Measurements from ENCODE around the gene C11orf98. TPM values are rescaled to one million over a fixed set of nuclear protein-coding genes. Genes with fewer than 3 reads are reported as not detected.

Gene C11orf98
- total and polyA plus RNA-seq, 2 donors (not counting 3 experiments of a cell fraction or from before 2014, with no cell fraction given) = 39.5 to 61.0 TPM

DNA sequence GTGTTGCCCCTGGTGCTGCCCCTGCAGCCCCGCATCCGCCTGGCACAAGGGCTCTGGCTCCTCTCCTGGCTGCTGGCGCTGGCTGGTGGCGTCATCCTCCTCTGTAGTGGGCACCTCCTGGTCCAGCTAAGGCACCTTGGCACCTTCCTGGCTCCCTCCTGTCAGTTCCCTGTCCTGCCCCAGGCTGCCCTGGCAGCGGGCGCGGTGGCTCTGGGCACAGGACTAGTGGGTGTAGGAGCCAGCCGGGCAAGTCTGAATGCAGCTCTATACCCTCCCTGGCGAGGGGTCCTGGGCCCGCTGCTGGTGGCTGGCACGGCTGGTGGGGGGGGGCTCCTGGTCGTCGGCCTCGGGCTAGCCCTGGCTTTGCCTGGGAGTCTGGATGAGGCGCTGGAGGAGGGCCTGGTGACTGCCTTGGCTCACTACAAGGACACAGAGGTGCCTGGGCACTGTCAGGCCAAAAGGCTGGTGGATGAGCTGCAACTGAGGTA lies 51.7 kb downstream of the C11orf98 start:
- no peak overlapping the region for H3K4me2 ChIP-seq (ENCODE audit: insufficient read depth, low read length)
- TF ChIP-seq GATA2 (IDR thresholded peaks at IDR 0.05; ENCODE audit: insufficient read depth, insufficient read length, low read depth, low read length) (no peak), JUN (IDR thresholded peaks at IDR 0.05; ENCODE audit: borderline replicate concordance, insufficient read depth, insufficient read length, low read depth) (no peak), FOS (IDR thresholded peaks at IDR 0.05; ENCODE audit: borderline replicate concordance, insufficient read depth, low read length) (no peak), POLR2AphosphoS5 (IDR thresholded peaks at IDR 0.05; ENCODE audit: insufficient read depth, low read depth, low read length) (no peak), MYC (IDR thresholded peaks at IDR 0.05; ENCODE audit: low read depth, low read length) (no peak), EZH2 (IDR thresholded peaks at IDR 0.05; ENCODE audit: borderline replicate concordance, low read depth, low read length, severe bottlenecking) (no peak), POLR2A (IDR thresholded peaks at IDR 0.05; ENCODE audit: low read depth, low read length) (no peak)
- TF ChIP-seq, protein P1, sequence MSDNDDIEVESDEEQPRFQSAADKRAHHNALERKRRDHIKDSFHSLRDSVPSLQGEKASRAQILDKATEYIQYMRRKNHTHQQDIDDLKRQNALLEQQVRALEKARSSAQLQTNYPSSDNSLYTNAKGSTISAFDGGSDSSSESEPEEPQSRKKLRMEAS (IDR thresholded peaks at IDR 0.05; ENCODE audit: insufficient read depth, insufficient read length) = no peak
- TF ChIP-seq, protein P2, sequence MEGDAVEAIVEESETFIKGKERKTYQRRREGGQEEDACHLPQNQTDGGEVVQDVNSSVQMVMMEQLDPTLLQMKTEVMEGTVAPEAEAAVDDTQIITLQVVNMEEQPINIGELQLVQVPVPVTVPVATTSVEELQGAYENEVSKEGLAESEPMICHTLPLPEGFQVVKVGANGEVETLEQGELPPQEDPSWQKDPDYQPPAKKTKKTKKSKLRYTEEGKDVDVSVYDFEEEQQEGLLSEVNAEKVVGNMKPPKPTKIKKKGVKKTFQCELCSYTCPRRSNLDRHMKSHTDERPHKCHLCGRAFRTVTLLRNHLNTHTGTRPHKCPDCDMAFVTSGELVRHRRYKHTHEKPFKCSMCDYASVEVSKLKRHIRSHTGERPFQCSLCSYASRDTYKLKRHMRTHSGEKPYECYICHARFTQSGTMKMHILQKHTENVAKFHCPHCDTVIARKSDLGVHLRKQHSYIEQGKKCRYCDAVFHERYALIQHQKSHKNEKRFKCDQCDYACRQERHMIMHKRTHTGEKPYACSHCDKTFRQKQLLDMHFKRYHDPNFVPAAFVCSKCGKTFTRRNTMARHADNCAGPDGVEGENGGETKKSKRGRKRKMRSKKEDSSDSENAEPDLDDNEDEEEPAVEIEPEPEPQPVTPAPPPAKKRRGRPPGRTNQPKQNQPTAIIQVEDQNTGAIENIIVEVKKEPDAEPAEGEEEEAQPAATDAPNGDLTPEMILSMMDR (IDR thresholded peaks at IDR 0.05; ENCODE audit: extremely low read depth in 1 of 2, insufficient read depth in 1 of 2, low read depth in 1 of 2, low read length in 2 of 2) = no peak
- peak overlapping the region; percentile 26 for H2AFZ ChIP-seq (ENCODE audit: low read depth, low read length)
- no TSS peak for BruUV-seq (replicated peaks)
- no peaks in the 10 kb centered on the region for H4K20me1 ChIP-seq (replicated peaks; ENCODE audit: control insufficient read depth, extremely low read depth, insufficient read depth, low read length)
- peaks cover 0 to 10% of the 10 kb centered on the region in 2 experiments for H3K36me3 ChIP-seq (ENCODE audit: control insufficient read depth in 2 of 2, extremely low read depth in 1 of 2, insufficient read depth in 2 of 2, low read length in 2 of 2)
- no peak overlapping the region for H3K4me3 ChIP-seq (replicated peaks in 1 of 3; ENCODE audit: insufficient read depth in 1 of 3, low read depth in 1 of 3, low read length in 3 of 3)
- peaks cover 14% of the 10 kb centered on the region for H3K79me2 ChIP-seq (ENCODE audit: control insufficient read depth, insufficient read depth, low read length)
- H3K9me1 ChIP-seq (replicated peaks; ENCODE audit: control insufficient read depth, extremely low read depth, insufficient read depth, low read length) = no peaks in the 10 kb centered on the region
- peaks cover 22% of the 10 kb centered on the region for H3K4me1 ChIP-seq (ENCODE audit: control insufficient read depth, extremely low read depth, insufficient read depth, low read length)
- ChIA-PET POLR2A (no interaction called here), CTCF (interaction anchor here (0.5 to 5.7 kb wide), 5 partner anchors 8 to 219 kb away, joined by 3 to 48 read pairs (median 4); partner anchors contain the start of genes B3GAT3 and TUT1)
- no peaks in the 10 kb centered on the region for H3K27me3 ChIP-seq (ENCODE audit: control insufficient read depth in 2 of 2, insufficient read depth in 2 of 2, low read length in 2 of 2)
- H3K9ac ChIP-seq (replicated peaks; ENCODE audit: extremely low read depth, insufficient read depth, low read length) = peak overlapping the region; percentile 19
- H3K9me3 ChIP-seq (replicated peaks; ENCODE audit: control insufficient read depth, insufficient read depth, low read length) = no peaks in the 10 kb centered on the region
- peak overlapping the region; percentile 3 for H3K27ac ChIP-seq (ENCODE audit: insufficient read depth, low read depth, low read length)
- dilution Hi-C loops (cut with MboI; ENCODE audit: extremely low pct_ligation_motif_present, low sequenced_read_pairs) = no loop called here
- DNase-seq (ENCODE audit: low read depth, low spot score) = no peak
- intact Hi-C loops (cut with micrococcal nuclease) = loop anchor here (5.0 kb wide), 1 partner anchor 216 kb away; no protein-coding TSS in a partner anchor
- no peak for FAIRE-seq

Small RNA genes lying within 50 kb of the gene (small RNA-seq; reads per million reads assigned to genes)
- gene SNORA57 (ENCODE audit: insufficient read depth, insufficient read length, low read depth, low replicate concordance) = not detected

Other genes starting within 250 kb of the C11orf98 start
- gene SCGB1A1, start 246.2 kb downstream of the C11orf98 start, total RNA-seq = not detected in 2 replicates
- not detected in 2 replicates for gene SCGB1A1, start 246.2 kb downstream of the C11orf98 start, polyA plus RNA-seq
- 381 and 436 TPM in 2 replicates for gene AHNAK, start 118.4 kb downstream of the C11orf98 start, total RNA-seq
- gene AHNAK, start 118.4 kb downstream of the C11orf98 start, polyA plus RNA-seq = 25.1 and 35.2 TPM in 2 replicates
- 1,341 and 1,345 TPM in 2 replicates for gene EEF1G, start 91.3 kb downstream of the C11orf98 start, total RNA-seq
- 1,723 and 2,133 TPM in 2 replicates for gene EEF1G, start 91.3 kb downstream of the C11orf98 start, polyA plus RNA-seq
- gene TUT1, start 73.7 kb downstream of the C11orf98 start, total RNA-seq = 16.9 and 17.8 TPM in 2 replicates
- gene TUT1, start 73.7 kb downstream of the C11orf98 start, polyA plus RNA-seq = 11.5 and 12.7 TPM in 2 replicates
- gene MTA2, start 63.3 kb downstream of the C11orf98 start, total RNA-seq = 166 and 176 TPM in 2 replicates
- gene MTA2, start 63.3 kb downstream of the C11orf98 start, polyA plus RNA-seq = 30.2 and 40.4 TPM in 2 replicates
- gene EML3, start 52.4 kb downstream of the C11orf98 start, total RNA-seq = 101 and 110 TPM in 2 replicates
- 75.7 and 78.3 TPM in 2 replicates for gene EML3, start 52.4 kb downstream of the C11orf98 start, polyA plus RNA-seq
- gene ROM1, start 52.0 kb downstream of the C11orf98 start, total RNA-seq = 8.2 and 8.8 TPM in 2 replicates
- gene ROM1, start 52.0 kb downstream of the C11orf98 start, polyA plus RNA-seq = 4.8 and 5.3 TPM in 2 replicates
- 31.6 and 35.0 TPM in 2 replicates for gene B3GAT3, start 43.2 kb downstream of the C11orf98 start, total RNA-seq
- 37.2 and 48.0 TPM in 2 replicates for gene B3GAT3, start 43.2 kb downstream of the C11orf98 start, polyA plus RNA-seq
- gene GANAB, start 18.6 kb downstream of the C11orf98 start, total RNA-seq = 357 and 389 TPM in 2 replicates
- gene GANAB, start 18.6 kb downstream of the C11orf98 start, polyA plus RNA-seq = 433 and 455 TPM in 2 replicates
- 21.7 and 22.8 TPM in 2 replicates for gene INTS5, start 11.9 kb downstream of the C11orf98 start, total RNA-seq
- gene INTS5, start 11.9 kb downstream of the C11orf98 start, polyA plus RNA-seq = 20.3 and 20.9 TPM in 2 replicates
- gene CSKMT, start 102 bp upstream of the C11orf98 start, total RNA-seq = 28.4 and 38.1 TPM in 2 replicates
- 7.8 and 7.9 TPM in 2 replicates for gene CSKMT, start 102 bp upstream of the C11orf98 start, polyA plus RNA-seq
- gene UQCC3, start 6.5 kb upstream of the C11orf98 start, total RNA-seq = 8.6 and 9.0 TPM in 2 replicates
- gene UQCC3, start 6.5 kb upstream of the C11orf98 start, polyA plus RNA-seq = 15.3 and 15.5 TPM in 2 replicates
- 7.5 and 10.5 TPM in 2 replicates for gene LBHD1, start 7.1 kb upstream of the C11orf98 start, total RNA-seq
- gene LBHD1, start 7.1 kb upstream of the C11orf98 start, polyA plus RNA-seq = 3.5 and 3.8 TPM in 2 replicates
- gene UBXN1, start 13.9 kb upstream of the C11orf98 start, total RNA-seq = 112 and 113 TPM in 2 replicates
- 105 and 114 TPM in 2 replicates for gene UBXN1, start 13.9 kb upstream of the C11orf98 start, polyA plus RNA-seq
- 0.20 and 0.37 TPM in 2 replicates for gene LRRN4CL, start 24.3 kb upstream of the C11orf98 start, total RNA-seq
- gene LRRN4CL, start 24.3 kb upstream of the C11orf98 start, polyA plus RNA-seq = 0.03 TPM in 1 of 2 replicates, not detected in the other
- 31.1 and 31.3 TPM in 2 replicates for gene BSCL2, start 42.2 kb upstream of the C11orf98 start, total RNA-seq
- 94.8 and 126 TPM in 2 replicates for gene BSCL2, start 42.2 kb upstream of the C11orf98 start, polyA plus RNA-seq
- not detected in 2 replicates for gene GNG3, start 42.5 kb upstream of the C11orf98 start, total RNA-seq
- not detected in 2 replicates for gene GNG3, start 42.5 kb upstream of the C11orf98 start, polyA plus RNA-seq
- 53.4 and 56.2 TPM in 2 replicates for gene HNRNPUL2, start 62.2 kb upstream of the C11orf98 start, total RNA-seq
- gene HNRNPUL2, start 62.2 kb upstream of the C11orf98 start, polyA plus RNA-seq = 14.1 and 18.3 TPM in 2 replicates
- 31.6 and 43.5 TPM in 2 replicates for gene TTC9C, start 63.3 kb upstream of the C11orf98 start, total RNA-seq
- 20.6 and 27.4 TPM in 2 replicates for gene TTC9C, start 63.3 kb upstream of the C11orf98 start, polyA plus RNA-seq
- gene ZBTB3, start 89.0 kb upstream of the C11orf98 start, total RNA-seq = 6.9 and 8.1 TPM in 2 replicates
- 3.7 and 4.1 TPM in 2 replicates for gene ZBTB3, start 89.0 kb upstream of the C11orf98 start, polyA plus RNA-seq
- gene POLR2G, start 96.4 kb upstream of the C11orf98 start, total RNA-seq = 94.3 and 96.2 TPM in 2 replicates
- 258 and 266 TPM in 2 replicates for gene POLR2G, start 96.4 kb upstream of the C11orf98 start, polyA plus RNA-seq
- gene TAF6L, start 106.2 kb upstream of the C11orf98 start, total RNA-seq = 28.9 and 30.4 TPM in 2 replicates
- 28.6 and 33.3 TPM in 2 replicates for gene TAF6L, start 106.2 kb upstream of the C11orf98 start, polyA plus RNA-seq
- gene TMEM179B, start 122.2 kb upstream of the C11orf98 start, total RNA-seq = 27.6 and 27.8 TPM in 2 replicates
- gene TMEM179B, start 122.2 kb upstream of the C11orf98 start, polyA plus RNA-seq = 102 and 123 TPM in 2 replicates
- 11.8 and 12.7 TPM in 2 replicates for gene TMEM223, start 126.8 kb upstream of the C11orf98 start, total RNA-seq
- gene TMEM223, start 126.8 kb upstream of the C11orf98 start, polyA plus RNA-seq = 26.7 and 31.8 TPM in 2 replicates
- gene NXF1, start 140.2 kb upstream of the C11orf98 start, total RNA-seq = 71.4 and 74.4 TPM in 2 replicates
- gene NXF1, start 140.2 kb upstream of the C11orf98 start, polyA plus RNA-seq = 99.8 and 101 TPM in 2 replicates
- 41.3 and 42.8 TPM in 2 replicates for gene STX5, start 166.8 kb upstream of the C11orf98 start, total RNA-seq
- 46.4 and 50.7 TPM in 2 replicates for gene STX5, start 166.8 kb upstream of the C11orf98 start, polyA plus RNA-seq
- not detected in 2 replicates for gene TEX54, start 167.6 kb upstream of the C11orf98 start, total RNA-seq
- gene TEX54, start 167.6 kb upstream of the C11orf98 start, polyA plus RNA-seq = not detected in 2 replicates
- gene WDR74, start 174.4 kb upstream of the C11orf98 start, total RNA-seq = 51.7 and 51.8 TPM in 2 replicates
- 44.7 and 44.8 TPM in 2 replicates for gene WDR74, start 174.4 kb upstream of the C11orf98 start, polyA plus RNA-seq
- 190 and 208 TPM in 2 replicates for gene SLC3A2, start 215.7 kb upstream of the C11orf98 start, total RNA-seq
- gene SLC3A2, start 215.7 kb upstream of the C11orf98 start, polyA plus RNA-seq = 337 and 344 TPM in 2 replicates

All from endothelial cell of umbilical vein (primary cell).